ENCODE results near the gene MAGI1. TPM values are rescaled to one million over a fixed set of nuclear protein-coding genes. Genes with fewer than 3 reads are reported as not detected.
A peak's percentile ranks its signal among the peaks of the same experiment; 100 is the strongest.

Gene MAGI1
- total RNA-seq, 1 donor from 2014 or later, result 21.9 TPM

DNA sequence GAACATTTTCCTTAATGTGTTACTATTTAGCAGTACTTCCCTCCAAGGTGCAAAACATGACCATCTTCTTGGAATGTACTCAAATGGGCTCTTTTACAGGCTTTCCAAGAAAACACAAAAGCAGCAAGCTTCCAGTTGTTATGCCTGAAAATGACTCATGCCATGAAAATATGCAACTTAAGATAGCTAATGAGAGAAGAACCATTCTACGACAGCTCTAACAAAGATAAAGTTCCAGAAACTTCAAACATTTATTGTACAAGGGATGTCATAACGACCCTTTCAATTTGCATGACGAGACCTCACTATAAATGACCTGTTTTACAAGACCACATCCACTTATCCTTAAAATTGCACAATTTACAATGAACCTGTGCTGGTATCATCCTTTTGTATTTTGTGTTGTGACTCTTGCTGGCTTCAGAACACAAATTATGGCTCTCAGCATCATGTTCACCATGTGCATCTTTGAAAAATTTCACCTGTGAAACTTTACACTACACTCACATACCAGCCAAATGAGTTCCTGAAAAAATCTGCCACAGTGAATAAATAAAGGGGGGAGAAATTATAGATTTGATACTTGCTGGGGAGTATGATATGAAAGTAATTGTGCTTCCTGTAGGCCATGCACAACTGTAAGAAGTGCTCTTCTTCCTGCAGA lies 433.7 kb downstream of the MAGI1 start:
- H3K27ac Mint-ChIP-seq (ENCODE audit: unreplicated experiment), result no peak overlapping the region
- TF ChIP-seq, protein P1, sequence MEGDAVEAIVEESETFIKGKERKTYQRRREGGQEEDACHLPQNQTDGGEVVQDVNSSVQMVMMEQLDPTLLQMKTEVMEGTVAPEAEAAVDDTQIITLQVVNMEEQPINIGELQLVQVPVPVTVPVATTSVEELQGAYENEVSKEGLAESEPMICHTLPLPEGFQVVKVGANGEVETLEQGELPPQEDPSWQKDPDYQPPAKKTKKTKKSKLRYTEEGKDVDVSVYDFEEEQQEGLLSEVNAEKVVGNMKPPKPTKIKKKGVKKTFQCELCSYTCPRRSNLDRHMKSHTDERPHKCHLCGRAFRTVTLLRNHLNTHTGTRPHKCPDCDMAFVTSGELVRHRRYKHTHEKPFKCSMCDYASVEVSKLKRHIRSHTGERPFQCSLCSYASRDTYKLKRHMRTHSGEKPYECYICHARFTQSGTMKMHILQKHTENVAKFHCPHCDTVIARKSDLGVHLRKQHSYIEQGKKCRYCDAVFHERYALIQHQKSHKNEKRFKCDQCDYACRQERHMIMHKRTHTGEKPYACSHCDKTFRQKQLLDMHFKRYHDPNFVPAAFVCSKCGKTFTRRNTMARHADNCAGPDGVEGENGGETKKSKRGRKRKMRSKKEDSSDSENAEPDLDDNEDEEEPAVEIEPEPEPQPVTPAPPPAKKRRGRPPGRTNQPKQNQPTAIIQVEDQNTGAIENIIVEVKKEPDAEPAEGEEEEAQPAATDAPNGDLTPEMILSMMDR (IDR thresholded peaks at IDR 0.05), result no peak

DNA sequence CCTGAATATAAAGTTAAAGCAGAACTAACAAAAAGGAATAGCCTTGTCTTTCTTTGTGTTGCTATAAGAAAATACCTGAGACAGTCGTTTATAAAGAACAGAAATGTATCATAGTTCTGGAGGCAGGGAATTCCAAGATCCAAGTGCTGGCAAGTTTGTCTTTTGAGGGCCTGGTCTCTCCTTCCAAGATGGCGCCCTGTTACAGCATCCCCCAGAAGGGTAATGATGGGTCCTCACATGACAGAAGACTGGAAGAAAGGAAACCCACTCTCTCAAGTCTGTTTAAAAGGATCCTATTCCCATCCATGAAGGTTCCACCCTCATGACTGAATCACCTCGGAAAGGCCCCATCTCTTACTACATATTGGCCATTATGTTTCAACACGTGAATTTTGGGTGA lies 435.1 kb downstream of the MAGI1 start:
- Mint-ChIP-seq H3K27me3 (ENCODE audit: unreplicated experiment) (peaks cover 5% of the 10 kb centered on the region), H3K36me3 (ENCODE audit: unreplicated experiment) (no peaks in the 10 kb centered on the region), H3K4me3 (ENCODE audit: unreplicated experiment) (no peak overlapping the region), H3K27ac (ENCODE audit: unreplicated experiment) (no peak overlapping the region), H3K4me1 (ENCODE audit: unreplicated experiment) (peaks cover 21% of the 10 kb centered on the region), H3K9me3 (ENCODE audit: unreplicated experiment) (no peaks in the 10 kb centered on the region)
- TF ChIP-seq, protein P1 (IDR thresholded peaks at IDR 0.05), result no peak
- no peak for DNase-seq (ENCODE audit: extremely low spot score, unreplicated experiment)

More for the DNA sequence above, 433.7 kb downstream of the MAGI1 start:
- Mint-ChIP-seq H3K9me3 (ENCODE audit: unreplicated experiment) (no peaks in the 10 kb centered on the region), H3K27me3 (ENCODE audit: unreplicated experiment) (no peaks in the 10 kb centered on the region), H3K4me1 (ENCODE audit: unreplicated experiment) (peaks cover 21% of the 10 kb centered on the region), H3K4me3 (ENCODE audit: unreplicated experiment) (no peak overlapping the region), H3K36me3 (ENCODE audit: unreplicated experiment) (no peaks in the 10 kb centered on the region)
- no peak for DNase-seq (ENCODE audit: extremely low spot score, unreplicated experiment)

- Mint-ChIP-seq H3K36me3 (ENCODE audit: unreplicated experiment) (no peaks in the 10 kb centered on the region), H3K27ac (ENCODE audit: unreplicated experiment) (no peak overlapping the region), H3K4me3 (ENCODE audit: unreplicated experiment) (no peak overlapping the region), H3K27me3 (ENCODE audit: unreplicated experiment) (peaks cover 5% of the 10 kb centered on the region), H3K9me3 (ENCODE audit: unreplicated experiment) (no peaks in the 10 kb centered on the region), H3K4me1 (ENCODE audit: unreplicated experiment) (peaks cover 33% of the 10 kb centered on the region)
- DNase-seq (ENCODE audit: extremely low spot score, unreplicated experiment), result no peak
- TF ChIP-seq, protein P1 (IDR thresholded peaks at IDR 0.05), result no peak
Observed at GRCh38 chr3:65600888-65601287, 437.8 kb downstream of the MAGI1 start.

DNA sequence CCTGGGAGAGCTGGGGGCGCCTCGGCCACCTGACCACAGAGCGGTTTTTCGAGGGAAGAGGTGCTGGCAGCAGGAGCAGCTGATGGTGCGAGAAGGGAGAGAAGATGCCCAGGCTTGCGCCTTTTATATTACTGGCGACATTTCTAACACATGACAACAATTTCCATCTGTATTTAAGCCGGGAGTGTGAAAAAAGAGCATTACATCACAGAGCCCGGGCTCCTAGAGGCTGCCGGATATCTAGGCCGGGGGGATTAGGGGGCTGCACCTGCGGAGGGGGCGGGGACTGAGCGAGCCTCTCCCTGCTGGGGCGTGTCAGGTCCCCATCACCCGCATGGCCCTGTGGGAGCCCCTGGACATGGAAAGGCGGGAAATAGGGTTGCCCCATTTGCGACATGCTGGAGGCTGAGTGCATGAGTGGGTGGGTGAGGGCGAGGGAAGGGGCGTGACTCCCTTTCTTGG lies 440.7 kb downstream of the MAGI1 start:
- no peak for DNase-seq (ENCODE audit: extremely low spot score, unreplicated experiment)
- Mint-ChIP-seq H3K9me3 (ENCODE audit: unreplicated experiment) (no peaks in the 10 kb centered on the region), H3K36me3 (ENCODE audit: unreplicated experiment) (no peaks in the 10 kb centered on the region), H3K4me3 (ENCODE audit: unreplicated experiment) (no peak overlapping the region), H3K27ac (ENCODE audit: unreplicated experiment) (no peak overlapping the region), H3K27me3 (ENCODE audit: unreplicated experiment) (peaks cover 5% of the 10 kb centered on the region), H3K4me1 (ENCODE audit: unreplicated experiment) (peaks cover 27% of the 10 kb centered on the region)
- TF ChIP-seq, protein P1 (IDR thresholded peaks at IDR 0.05), result no peak

DNA sequence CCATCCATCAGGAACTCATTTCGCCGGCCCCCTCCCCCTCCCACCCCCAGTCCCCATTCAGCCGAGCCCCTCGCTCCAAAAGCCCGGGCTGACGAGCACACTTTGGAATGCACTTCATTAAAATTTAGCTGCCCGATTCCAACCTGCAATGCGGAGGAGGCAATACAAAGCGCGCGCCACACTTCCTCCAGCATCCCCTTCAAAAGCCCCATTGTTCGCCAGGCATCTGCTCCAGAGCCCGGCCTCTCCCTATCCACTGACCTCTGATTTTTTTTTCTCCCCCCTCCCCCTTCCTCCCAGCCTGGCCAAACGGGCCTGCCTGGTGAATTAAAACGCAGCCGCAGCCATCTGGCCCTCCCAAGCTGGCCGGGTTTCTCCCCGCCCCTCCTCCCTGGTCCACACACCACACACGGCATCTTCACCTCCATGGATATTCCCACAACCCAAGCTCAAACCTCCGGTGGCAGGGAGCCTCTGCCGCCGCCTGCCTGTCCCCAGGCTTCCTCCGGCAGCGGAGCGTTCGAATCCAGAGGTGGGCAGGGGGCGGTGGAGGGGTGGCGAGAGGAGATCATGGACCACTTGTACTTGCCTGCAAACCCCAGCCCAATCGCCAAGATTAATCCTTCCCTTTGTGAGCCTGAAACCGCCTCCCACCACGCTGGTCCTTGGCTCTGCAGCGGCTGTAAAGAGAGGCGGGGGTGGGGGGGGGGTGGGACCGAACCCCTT lies 441.3 kb downstream of the MAGI1 start:
- no peak for DNase-seq (ENCODE audit: extremely low spot score, unreplicated experiment)
- peak overlapping the region; percentile 73 for H3K4me3 Mint-ChIP-seq (ENCODE audit: unreplicated experiment)

More for the DNA sequence above, 441.3 kb downstream of the MAGI1 start:
- TF ChIP-seq, protein P1 (IDR thresholded peaks at IDR 0.05), result no peak
- Mint-ChIP-seq H3K9me3 (ENCODE audit: unreplicated experiment) (no peaks in the 10 kb centered on the region), H3K36me3 (ENCODE audit: unreplicated experiment) (no peaks in the 10 kb centered on the region), H3K4me1 (ENCODE audit: unreplicated experiment) (peaks cover 27% of the 10 kb centered on the region), H3K27ac (ENCODE audit: unreplicated experiment) (no peak overlapping the region), H3K27me3 (ENCODE audit: unreplicated experiment) (peaks cover 5% of the 10 kb centered on the region)

Data from osteocyte (in vitro differentiated cells).